Endodermal cell (in vitro differentiated cells): ENCODE data around the gene GUCY2C. TPM values are rescaled to one million over a fixed set of nuclear protein-coding genes. Genes with fewer than 3 reads are reported as not detected.

ENCODE experiments used
- DNase-seq: peaks from one replicate; pipeline ENCODE4 v3.0.0-alpha.2; 2017
- H3K27ac ChIP-seq: 2 replicates; pipeline ENCODE4 v1.5.1; 2013; ENCODE audit warnings: mild to moderate bottlenecking, low read depth, low read length, moderate library complexity
- H3K27me3 ChIP-seq: 2 replicates; pipeline ENCODE4 v1.6.1; 2013; ENCODE audit warnings: mild to moderate bottlenecking, low read length, moderate library complexity; ENCODE audit not compliant: insufficient read depth, control insufficient read depth, poor library complexity, severe bottlenecking
- H3K36me3 ChIP-seq: 2 replicates; pipeline ENCODE4 v1.7.0; 2013; ENCODE audit warnings: mild to moderate bottlenecking, low read length, moderate library complexity; ENCODE audit not compliant: control insufficient read depth, insufficient read depth
- H3K4me1 ChIP-seq: one replicate; pipeline ENCODE4 v1.7.0; 2013; ENCODE audit warnings: low read length; ENCODE audit not compliant: control insufficient read depth, insufficient read depth
- H3K4me3 ChIP-seq: 2 replicates; pipeline ENCODE4 v1.5.1; 2013; ENCODE audit warnings: mild to moderate bottlenecking, low read length, moderate library complexity
- H3K9ac ChIP-seq: 2 replicates; pipeline ENCODE4 v1.6.1; 2013; ENCODE audit warnings: mild to moderate bottlenecking, low read length, moderate library complexity; ENCODE audit not compliant: poor library complexity, severe bottlenecking; ENCODE audit errors: extremely low read depth
- H3K9me3 ChIP-seq: 2 replicates; pipeline ENCODE4 v1.6.1; 2013; ENCODE audit warnings: mild to moderate bottlenecking, low read length, moderate library complexity; ENCODE audit not compliant: control insufficient read depth
- H3K27ac Mint-ChIP-seq: 2 replicates; pipeline ENCODE4 v1.8.0; 2020; ENCODE audit warnings: mixed read lengths
- H3K27me3 Mint-ChIP-seq: 2 replicates; pipeline ENCODE4 v1.8.0; 2021; ENCODE audit warnings: mild to moderate bottlenecking, mixed read lengths; ENCODE audit not compliant: insufficient read depth
- H3K36me3 Mint-ChIP-seq: 2 replicates; pipeline ENCODE4 v1.8.0; 2020; ENCODE audit warnings: low read depth, mixed read lengths
- H3K4me1 Mint-ChIP-seq: 2 replicates; pipeline ENCODE4 v1.8.0; 2020; ENCODE audit warnings: mixed read lengths
- H3K4me3 Mint-ChIP-seq: 2 replicates; pipeline ENCODE4 v1.8.0; 2020; ENCODE audit warnings: mild to moderate bottlenecking, moderate library complexity, mixed read lengths
- H3K9me3 Mint-ChIP-seq: 2 replicates; pipeline ENCODE4 v1.8.0; 2020; ENCODE audit warnings: mild to moderate bottlenecking, mixed read lengths
- CTCF ChIP-seq: fragments of 200-600 bp; sonication (generic); conservative IDR thresholded peaks from 2 replicates; pipeline ENCODE4 v1.5.0; 2021; ENCODE audit warnings: antibody characterized with exemption, mild to moderate bottlenecking
- WGBS, 2 experiments: methylation state at CpG; one replicate each; pipeline versions ENCODE4 v1.1.5 to v1.1.7; 2013; ENCODE audit warnings: missing lambda C conversion rate in 2 of 2, mixed read lengths in 1 of 2; ENCODE audit not compliant: insufficient coverage in 1 of 2, insufficient read length in 1 of 2; 5-methylcytosine and 5-hydroxymethylcytosine counted together
- total RNA-seq, 2 donors: library from RNA; stranded (reverse); fragmentation: NEBNext Ultra II Directional in 1 of 2; extraction: Animal tissue kit (Norgen Biotek cat#: 25700) in 1 of 2; gene quantifications; 2 replicates in 1 of 2; 3 replicates in 1 of 2; pipeline ENCODE4 v1.2.1, GENCODE V29; 2021

Gene GUCY2C
- total RNA-seq, 2 donors from 2014 or later, result 1.4 to 2.4 TPM

GRCh38 chr12:14571779-14572178, 124.6 kb downstream of the GUCY2C start:
- H3K27ac ChIP-seq, result no peak overlapping the region
- no peaks in the 10 kb centered on the region for H3K9me3 ChIP-seq
- H3K36me3 ChIP-seq, result no peaks in the 10 kb centered on the region
- no peaks in the 10 kb centered on the region for H3K9me3 Mint-ChIP-seq
- no peak for DNase-seq
- peaks cover 12% of the 10 kb centered on the region for H3K27me3 ChIP-seq
- H3K27me3 Mint-ChIP-seq, result peaks cover 2% of the 10 kb centered on the region
- H3K27ac Mint-ChIP-seq, result no peak overlapping the region
- H3K36me3 Mint-ChIP-seq, result no peaks in the 10 kb centered on the region
- no peak overlapping the region for H3K9ac ChIP-seq
- no peak overlapping the region for H3K4me3 Mint-ChIP-seq
- WGBS, 2 experiments, result 90 to 91% methylated on average over 3 of the region's 3 CpGs
- H3K4me1 Mint-ChIP-seq, result peaks cover 29% of the 10 kb centered on the region
- no peaks in the 10 kb centered on the region for H3K4me1 ChIP-seq
- TF ChIP-seq CTCF, result no peak
- H3K4me3 ChIP-seq, result no peak overlapping the region

- peaks cover 35% of the 10 kb centered on the region for H3K4me1 Mint-ChIP-seq
- H3K9me3 Mint-ChIP-seq, result no peaks in the 10 kb centered on the region
- no peaks in the 10 kb centered on the region for H3K4me1 ChIP-seq
- no peaks in the 10 kb centered on the region for H3K36me3 Mint-ChIP-seq
- H3K9me3 ChIP-seq, result no peaks in the 10 kb centered on the region
- no peak for DNase-seq
- no peak overlapping the region for H3K4me3 Mint-ChIP-seq
- no peak overlapping the region for H3K9ac ChIP-seq
- H3K27me3 Mint-ChIP-seq, result peaks cover 2% of the 10 kb centered on the region
- peak overlapping the region; percentile 12 for H3K27ac Mint-ChIP-seq
- WGBS, 2 experiments, result 94 to 100% methylated on average over 1 of the region's 1 CpG
- peaks cover 16% of the 10 kb centered on the region for H3K27me3 ChIP-seq
- H3K4me3 ChIP-seq, result no peak overlapping the region
- no peaks in the 10 kb centered on the region for H3K36me3 ChIP-seq
- H3K27ac ChIP-seq, result no peak overlapping the region
- no peak for TF ChIP-seq CTCF
Observed at GRCh38 chr12:14570231-14570630, 126.2 kb downstream of the GUCY2C start.

- H3K27ac ChIP-seq, result no peak within 1 kb of the TSS
Observed at GRCh38 chr12:14567351-14568162, 128.8 kb downstream of the GUCY2C start, which contains the start of gene PLBD1. TSS of gene PLBD1 (minus strand) at chr12:14567883. CDS start at chr12:14567696, 187 bp downstream.

More at GRCh38 chr12:14567351-14568162, 128.8 kb downstream of the GUCY2C start, which contains the start of gene PLBD1:
- DNase-seq, result peak; percentile 92
- peak within 1 kb of the TSS; percentile 55 for H3K4me3 Mint-ChIP-seq
- no peak for TF ChIP-seq CTCF
- H3K9me3 Mint-ChIP-seq, result no peaks in the 10 kb centered on the region
- H3K4me1 Mint-ChIP-seq, result peaks cover 37% of the 10 kb centered on the region
- H3K4me3 ChIP-seq, result peak within 1 kb of the TSS; percentile 60
- H3K27me3 Mint-ChIP-seq, result peaks cover 2% of the 10 kb centered on the region
- no peak within 1 kb of the TSS for H3K9ac ChIP-seq
- no peaks in the 10 kb centered on the region for H3K4me1 ChIP-seq
- peaks cover 16% of the 10 kb centered on the region for H3K27me3 ChIP-seq
- H3K9me3 ChIP-seq, result no peaks in the 10 kb centered on the region
- no peaks in the 10 kb centered on the region for H3K36me3 Mint-ChIP-seq
- H3K27ac Mint-ChIP-seq, result peak within 1 kb of the TSS; percentile 80
- 14 to 25% methylated on average over 36 to 76 of the region's 76 CpGs for WGBS, 2 experiments
- no peaks in the 10 kb centered on the region for H3K36me3 ChIP-seq
